ENCODE measurements around the gene ACCS. TPM values are rescaled to one million over a fixed set of nuclear protein-coding genes. Genes with fewer than 3 reads are reported as not detected.

The ACCS gene
- total and polyA plus RNA-seq, 8 donors, result 29.3 to 88.1 (median 52.1) TPM

- Histone ChIP-seq H3K4me3 (no peak overlapping the region), H3K9me3 (peaks cover 0 to 5% of the 10 kb centered on the region in 2 donors), H3K36me3 (no peaks in the 10 kb centered on the region), H3K27ac (no peak overlapping the region), H3K27me3 (no peaks in the 10 kb centered on the region), H3K4me1 (no peaks in the 10 kb centered on the region)
- TF ChIP-seq, protein P1, sequence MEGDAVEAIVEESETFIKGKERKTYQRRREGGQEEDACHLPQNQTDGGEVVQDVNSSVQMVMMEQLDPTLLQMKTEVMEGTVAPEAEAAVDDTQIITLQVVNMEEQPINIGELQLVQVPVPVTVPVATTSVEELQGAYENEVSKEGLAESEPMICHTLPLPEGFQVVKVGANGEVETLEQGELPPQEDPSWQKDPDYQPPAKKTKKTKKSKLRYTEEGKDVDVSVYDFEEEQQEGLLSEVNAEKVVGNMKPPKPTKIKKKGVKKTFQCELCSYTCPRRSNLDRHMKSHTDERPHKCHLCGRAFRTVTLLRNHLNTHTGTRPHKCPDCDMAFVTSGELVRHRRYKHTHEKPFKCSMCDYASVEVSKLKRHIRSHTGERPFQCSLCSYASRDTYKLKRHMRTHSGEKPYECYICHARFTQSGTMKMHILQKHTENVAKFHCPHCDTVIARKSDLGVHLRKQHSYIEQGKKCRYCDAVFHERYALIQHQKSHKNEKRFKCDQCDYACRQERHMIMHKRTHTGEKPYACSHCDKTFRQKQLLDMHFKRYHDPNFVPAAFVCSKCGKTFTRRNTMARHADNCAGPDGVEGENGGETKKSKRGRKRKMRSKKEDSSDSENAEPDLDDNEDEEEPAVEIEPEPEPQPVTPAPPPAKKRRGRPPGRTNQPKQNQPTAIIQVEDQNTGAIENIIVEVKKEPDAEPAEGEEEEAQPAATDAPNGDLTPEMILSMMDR (IDR thresholded peaks at IDR 0.05), result no peak
- ATAC-seq, result no peak
- intact Hi-C loops (cut with DNase I), result no loop called here
- DNase-seq, result no peak
Measured at GRCh38 chr11:44018829-44019228, 47.2 kb upstream of the ACCS start.

DNA sequence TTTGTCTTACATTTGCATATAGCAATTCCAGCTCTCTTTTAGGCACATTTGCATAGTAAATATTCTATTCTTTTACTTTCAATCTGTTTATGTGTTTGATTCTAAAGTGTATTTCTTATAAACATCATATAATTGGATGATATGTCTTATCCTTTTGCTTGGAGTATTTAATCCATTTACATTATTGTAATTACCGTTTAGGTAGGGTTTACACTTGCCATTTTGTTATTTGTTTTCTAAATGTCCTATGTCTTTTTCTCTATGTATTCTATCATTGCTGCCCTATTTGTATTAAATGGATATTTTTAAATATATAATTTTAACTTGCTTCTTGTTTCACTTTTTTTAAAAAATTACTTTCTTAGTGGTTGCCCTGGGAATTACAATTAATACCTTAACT is 41.1 kb upstream of the ACCS start:
- H3K4me1 ChIP-seq, result no peaks in the 10 kb centered on the region
- no peaks in the 10 kb centered on the region for H3K36me3 ChIP-seq
- TF ChIP-seq, protein P1 (IDR thresholded peaks at IDR 0.05), result no peak
- H3K4me3 ChIP-seq, result no peak overlapping the region
- DNase-seq, result no peak
- H3K27ac ChIP-seq, result no peak overlapping the region
- no peaks in the 10 kb centered on the region for H3K27me3 ChIP-seq
- H3K9me3 ChIP-seq, result peaks cover 0 to 17% of the 10 kb centered on the region in 2 donors
- ATAC-seq, result no peak
- intact Hi-C loops (cut with DNase I), result no loop called here

- no peak overlapping the region for H3K4me3 ChIP-seq
- H3K36me3 ChIP-seq, result no peaks in the 10 kb centered on the region
- DNase-seq, result no peak
- H3K27me3 ChIP-seq, result no peaks in the 10 kb centered on the region
- TF ChIP-seq, protein P1 (IDR thresholded peaks at IDR 0.05), result no peak
- H3K9me3 ChIP-seq, result peaks cover 0 to 17% of the 10 kb centered on the region in 2 donors
- intact Hi-C loops (cut with DNase I), result no loop called here
- no peak for ATAC-seq
- no peak overlapping the region for H3K27ac ChIP-seq
- H3K4me1 ChIP-seq, result no peaks in the 10 kb centered on the region
Measured at GRCh38 chr11:44025727-44026126, 40.3 kb upstream of the ACCS start.

GRCh38 chr11:44028401-44028800 is 37.7 kb upstream of the ACCS start:
- Histone ChIP-seq H3K27me3 (no peaks in the 10 kb centered on the region), H3K36me3 (no peaks in the 10 kb centered on the region), H3K4me3 (no peak overlapping the region), H3K27ac (no peak overlapping the region), H3K4me1 (peaks cover 7 to 15% of the 10 kb centered on the region in 2 donors), H3K9me3 (peaks cover 0 to 12% of the 10 kb centered on the region in 2 donors)
- intact Hi-C loops (cut with DNase I), result no loop called here
- DNase-seq, result no peak
- no peak for ATAC-seq
- TF ChIP-seq, protein P1 (IDR thresholded peaks at IDR 0.05), result no peak

- intact Hi-C loops (cut with DNase I), result no loop called here
- no peak overlapping the region for H3K27ac ChIP-seq
Measured at GRCh38 chr11:44028816-44029506, 37.1 kb upstream of the ACCS start.

More at GRCh38 chr11:44028816-44029506, 37.1 kb upstream of the ACCS start:
- Histone ChIP-seq H3K36me3 (no peaks in the 10 kb centered on the region), H3K4me3 (no peak overlapping the region), H3K9me3 (peaks cover 0 to 12% of the 10 kb centered on the region in 2 donors), H3K4me1 (peaks cover 7 to 15% of the 10 kb centered on the region in 2 donors), H3K27me3 (no peaks in the 10 kb centered on the region)
- ATAC-seq, result no peak
- TF ChIP-seq, protein P1 (IDR thresholded peaks at IDR 0.05), result no peak
- DNase-seq, result no peak

Measured in left lung (tissue), 10 donors.